Activated naive CD4-positive, alpha-beta T cell treated with anti-CD3 and anti-CD28 coated beads, Interleukin-2, amount 10 ng/mL, durations not matched to agents 7 days and 5 days (primary cell): ENCODE results near the gene SBF1.

Source experiments
- CTCF ChIA-PET: fragments of 350-600 bp; sonication (Branson Sonifier 250); formaldehyde crosslinking; loops from one replicate; lab custom pipeline; 2021; ENCODE audit warnings: antibody characterized with exemption; lab: Charles Lee
- DNase-seq: peaks from one replicate; pipeline ENCODE4 v3.0.0-alpha.2; 2020
- H3K27ac Mint-ChIP-seq: one replicate; pipeline ENCODE4 v1.8.0; 2021; ENCODE audit warnings: mild to moderate bottlenecking, moderate library complexity, mixed read lengths
- H3K27me3 Mint-ChIP-seq: one replicate; pipeline ENCODE4 v1.8.0; 2021; ENCODE audit warnings: mild to moderate bottlenecking, mixed read lengths
- H3K36me3 Mint-ChIP-seq: one replicate; pipeline ENCODE4 v1.8.0; 2021; ENCODE audit warnings: mixed read lengths
- H3K4me1 Mint-ChIP-seq: one replicate; pipeline ENCODE4 v1.8.0; 2021; ENCODE audit warnings: mixed read lengths
- H3K4me3 Mint-ChIP-seq: one replicate; pipeline ENCODE4 v1.8.0; 2021; ENCODE audit warnings: mild to moderate bottlenecking, moderate library complexity, mixed read lengths
- H3K9me3 Mint-ChIP-seq: one replicate; pipeline ENCODE4 v1.8.0; 2021; ENCODE audit warnings: mixed read lengths

Gene SBF1

GRCh38 chr22:50517495-50518260 lies 42.8 kb upstream of the SBF1 start:
- DNase-seq, result no peak
- Mint-ChIP-seq H3K27ac (no peak overlapping the region), H3K4me3 (no peak overlapping the region), H3K9me3 (no peaks in the 10 kb centered on the region), H3K4me1 (peaks cover 16% of the 10 kb centered on the region), H3K27me3 (no peaks in the 10 kb centered on the region), H3K36me3 (peaks cover 19% of the 10 kb centered on the region)
- CTCF ChIA-PET, result no interaction called here

GRCh38 chr22:50516891-50517290 lies 42.1 kb upstream of the SBF1 start:
- Mint-ChIP-seq H3K27ac (no peak overlapping the region), H3K4me3 (no peak overlapping the region), H3K36me3 (peaks cover 23% of the 10 kb centered on the region), H3K27me3 (no peaks in the 10 kb centered on the region), H3K9me3 (no peaks in the 10 kb centered on the region), H3K4me1 (peaks cover 23% of the 10 kb centered on the region)
- CTCF ChIA-PET, result interaction anchor here (2.3 kb wide), 1 partner anchor 8 kb away, joined by 16 read pairs; the partner anchor contains the start of gene SCO2
- DNase-seq, result no peak

- H3K4me3 Mint-ChIP-seq, result no peak overlapping the region
- peaks cover 23% of the 10 kb centered on the region for H3K4me1 Mint-ChIP-seq
- no peak overlapping the region for H3K27ac Mint-ChIP-seq
- peaks cover 22% of the 10 kb centered on the region for H3K36me3 Mint-ChIP-seq
- CTCF ChIA-PET, result interaction anchor here (0.5 to 2.3 kb wide), 2 partner anchors 9 to 49 kb away, joined by 4 to 16 read pairs; partner anchors contain the start of gene SCO2
- no peak for DNase-seq
- no peaks in the 10 kb centered on the region for H3K9me3 Mint-ChIP-seq
- H3K27me3 Mint-ChIP-seq, result no peaks in the 10 kb centered on the region
These were observed 41.2 kb upstream of the SBF1 start for GRCh38 chr22:50516068-50516467.

GRCh38 chr22:50513175-50513574 lies 38.3 kb upstream of the SBF1 start:
- no peak overlapping the region for H3K4me3 Mint-ChIP-seq
- no peak for DNase-seq
- no peaks in the 10 kb centered on the region for H3K9me3 Mint-ChIP-seq
- CTCF ChIA-PET, result no interaction called here
- peaks cover 37% of the 10 kb centered on the region for H3K4me1 Mint-ChIP-seq
- H3K27me3 Mint-ChIP-seq, result no peaks in the 10 kb centered on the region
- H3K36me3 Mint-ChIP-seq, result peaks cover 19% of the 10 kb centered on the region
- H3K27ac Mint-ChIP-seq, result no peak overlapping the region

- Mint-ChIP-seq H3K9me3 (no peaks in the 10 kb centered on the region), H3K4me1 (peaks cover 39% of the 10 kb centered on the region), H3K27ac (peak overlapping the region; percentile 90), H3K4me3 (peak overlapping the region; percentile 80), H3K36me3 (peaks cover 13% of the 10 kb centered on the region), H3K27me3 (no peaks in the 10 kb centered on the region)
- CTCF ChIA-PET, result interaction anchor here (0.7 to 2.0 kb wide), 7 partner anchors 10 to 118 kb away, joined by 3 to 14 read pairs (median 4); partner anchors contain the start of gene SCO2
- DNase-seq, result no peak
These were observed 34.1 kb upstream of the SBF1 start for GRCh38 chr22:50508897-50509296.

- peak; percentile 97 for DNase-seq
- H3K9me3 Mint-ChIP-seq, result no peaks in the 10 kb centered on the region
These were observed 33.4 kb upstream of the SBF1 start, which contains the start of gene NCAPH2 for GRCh38 chr22:50507991-50508884. NCAPH2 (plus strand) TSS chr22:50508224; CDS start chr22:50508338, 114 bp downstream.

GRCh38 chr22:50507421-50507990 lies 32.7 kb upstream of the SBF1 start, which contains the start of gene LMF2:
LMF2 (minus strand) TSS chr22:50507702; CDS start chr22:50507675, 27 bp downstream.
- peaks cover 16% of the 10 kb centered on the region for H3K36me3 Mint-ChIP-seq
- no peaks in the 10 kb centered on the region for H3K27me3 Mint-ChIP-seq
- DNase-seq, result peak; percentile 94
- H3K4me1 Mint-ChIP-seq, result peaks cover 29% of the 10 kb centered on the region
- peak within 1 kb of the TSS; percentile 96 for H3K27ac Mint-ChIP-seq
- H3K9me3 Mint-ChIP-seq, result no peaks in the 10 kb centered on the region
- CTCF ChIA-PET, result interaction anchor here (0.7 to 1.9 kb wide), 6 partner anchors 10 to 231 kb away, joined by 3 to 14 read pairs (median 4); partner anchors contain the start of gene SCO2
- peak within 1 kb of the TSS; percentile 93 for H3K4me3 Mint-ChIP-seq

More at GRCh38 chr22:50507991-50508884, 33.4 kb upstream of the SBF1 start, which contains the start of gene NCAPH2:
- peak within 1 kb of the TSS; percentile 96 for H3K27ac Mint-ChIP-seq
- peaks cover 34% of the 10 kb centered on the region for H3K4me1 Mint-ChIP-seq
- CTCF ChIA-PET, result interaction anchor here (0.7 to 2.0 kb wide), 11 partner anchors 10 to 232 kb away, joined by 3 to 14 read pairs (median 4); partner anchors contain the start of gene SCO2
- peaks cover 13% of the 10 kb centered on the region for H3K36me3 Mint-ChIP-seq
- H3K4me3 Mint-ChIP-seq, result peak within 1 kb of the TSS; percentile 93
- no peaks in the 10 kb centered on the region for H3K27me3 Mint-ChIP-seq

- Mint-ChIP-seq H3K9me3 (no peaks in the 10 kb centered on the region), H3K36me3 (peaks cover 13% of the 10 kb centered on the region), H3K27ac (peak overlapping the region; percentile 96), H3K4me1 (peaks cover 24% of the 10 kb centered on the region), H3K27me3 (no peaks in the 10 kb centered on the region), H3K4me3 (peak overlapping the region; percentile 93)
- DNase-seq, result no peak
- CTCF ChIA-PET, result no interaction called here
These were observed 32.0 kb upstream of the SBF1 start for GRCh38 chr22:50506611-50507420.

GRCh38 chr22:50505776-50506610 lies 31.2 kb upstream of the SBF1 start:
- DNase-seq, result no peak
- H3K4me1 Mint-ChIP-seq, result peaks cover 24% of the 10 kb centered on the region
- H3K36me3 Mint-ChIP-seq, result peaks cover 13% of the 10 kb centered on the region
- H3K4me3 Mint-ChIP-seq, result peak overlapping the region; percentile 93
- no peaks in the 10 kb centered on the region for H3K9me3 Mint-ChIP-seq
- no peaks in the 10 kb centered on the region for H3K27me3 Mint-ChIP-seq
- CTCF ChIA-PET, result no interaction called here
- H3K27ac Mint-ChIP-seq, result peak overlapping the region; percentile 96

- H3K27me3 Mint-ChIP-seq, result no peaks in the 10 kb centered on the region
- peak overlapping the region; percentile 59 for H3K4me3 Mint-ChIP-seq
- DNase-seq, result no peak
- no peaks in the 10 kb centered on the region for H3K9me3 Mint-ChIP-seq
- CTCF ChIA-PET, result interaction anchor here (0.9 kb wide), 1 partner anchor 116 kb away, joined by 4 read pairs; no protein-coding TSS in a partner anchor
- no peak overlapping the region for H3K27ac Mint-ChIP-seq
- H3K36me3 Mint-ChIP-seq, result peaks cover 13% of the 10 kb centered on the region
- peaks cover 24% of the 10 kb centered on the region for H3K4me1 Mint-ChIP-seq
These were observed 30.5 kb upstream of the SBF1 start for GRCh38 chr22:50505276-50505775.

GRCh38 chr22:50504369-50505211 lies 29.8 kb upstream of the SBF1 start:
- CTCF ChIA-PET, result interaction anchor here (0.9 kb wide), 1 partner anchor 117 kb away, joined by 4 read pairs; no protein-coding TSS in a partner anchor
- no peaks in the 10 kb centered on the region for H3K27me3 Mint-ChIP-seq
- DNase-seq, result no peak
- peaks cover 20% of the 10 kb centered on the region for H3K4me1 Mint-ChIP-seq
- no peak overlapping the region for H3K4me3 Mint-ChIP-seq
- no peak overlapping the region for H3K27ac Mint-ChIP-seq
- H3K9me3 Mint-ChIP-seq, result no peaks in the 10 kb centered on the region
- H3K36me3 Mint-ChIP-seq, result peaks cover 13% of the 10 kb centered on the region
